ENCODE data around the gene PRR12.

GRCh38 chr19:49636233-49636932 lies 45.4 kb downstream of the PRR12 start:
- TF ChIP-seq EZH2 (IDR thresholded peaks at IDR 0.05) = no peak
- TF ChIP-seq POLR2AphosphoS5 (IDR thresholded peaks at IDR 0.05; ENCODE audit: borderline replicate concordance, low read depth, low read length) = no peak
